NB4 (cell line): ENCODE results near the gene PLEKHJ1.

ENCODE experiments used
- DNase-seq: peaks from one replicate; pipeline ENCODE4 v3.0.0; 2010; ENCODE audit warnings: low read depth
- H3K4me3 ChIP-seq: one replicate; pipeline ENCODE4 v1.5.1; 2011; ENCODE audit warnings: mild to moderate bottlenecking, low read depth, low read length, moderate library complexity
- CTCF ChIP-seq: IDR thresholded peaks from one replicate; pipeline ENCODE4 v1.5.1; 2012; ENCODE audit warnings: low read depth, low read length
- MAX ChIP-seq: IDR thresholded peaks from 2 replicates; pipeline ENCODE4 v1.6.1; 2011; ENCODE audit warnings: low read depth, low read length
- MYC ChIP-seq: IDR thresholded peaks from 2 replicates; pipeline ENCODE4 v1.6.1; 2011; ENCODE audit warnings: low read depth, low read length
- POLR2A ChIP-seq: IDR thresholded peaks from 2 replicates; pipeline ENCODE4 v1.6.1; 2011; ENCODE audit warnings: mild to moderate bottlenecking; ENCODE audit not compliant: insufficient read length; ENCODE audit errors: extremely low read depth

The PLEKHJ1 gene

GRCh38 chr19:2198317-2198716 lies 37.8 kb downstream of the PLEKHJ1 start:
- no peak for DNase-seq
- TF ChIP-seq MYC: no peak
- TF ChIP-seq POLR2A: no peak
- TF ChIP-seq CTCF: no peak
- TF ChIP-seq MAX: no peak
- no peak overlapping the region for H3K4me3 ChIP-seq

- no peak overlapping the region for H3K4me3 ChIP-seq
- TF ChIP-seq CTCF (no peak), MYC (no peak), POLR2A (no peak), MAX (no peak)
Measured at GRCh38 chr19:2197270-2197669, 38.9 kb downstream of the PLEKHJ1 start.

GRCh38 chr19:2195914-2196313 lies 40.2 kb downstream of the PLEKHJ1 start:
- TF ChIP-seq POLR2A: no peak
- no peak for TF ChIP-seq MAX
- TF ChIP-seq MYC: no peak
- no peak for TF ChIP-seq CTCF
- H3K4me3 ChIP-seq: no peak overlapping the region
- DNase-seq: no peak

More at GRCh38 chr19:2197270-2197669, 38.9 kb downstream of the PLEKHJ1 start:
- no peak for DNase-seq

GRCh38 chr19:2195361-2195760 lies 40.8 kb downstream of the PLEKHJ1 start:
- H3K4me3 ChIP-seq: no peak overlapping the region
- TF ChIP-seq CTCF (no peak), MAX (no peak), MYC (no peak), POLR2A (no peak)
- DNase-seq: no peak

- TF ChIP-seq POLR2A (no peak), CTCF (no peak), MAX (no peak), MYC (no peak)
- DNase-seq: no peak
- H3K4me3 ChIP-seq: no peak overlapping the region
Measured at GRCh38 chr19:2194513-2195078, 41.5 kb downstream of the PLEKHJ1 start.
